Rectal smooth muscle tissue (tissue), 1 donor: Measurements from ENCODE around the gene RABGAP1.

Source experiments
- H3K27ac ChIP-seq: one replicate; pipeline ENCODE4 v1.7.0; 2013; ENCODE audit warnings: low read depth, low read length, inconsistent platforms
- H3K27me3 ChIP-seq: one replicate; pipeline ENCODE4 v1.7.0; 2013; ENCODE audit warnings: low read length; ENCODE audit not compliant: control insufficient read depth, insufficient read depth
- H3K36me3 ChIP-seq: one replicate; pipeline ENCODE4 v1.7.0; 2013; ENCODE audit warnings: low read length; ENCODE audit not compliant: control insufficient read depth, insufficient read depth
- H3K4me1 ChIP-seq: one replicate; pipeline ENCODE4 v1.7.0; 2013; ENCODE audit warnings: low read length; ENCODE audit not compliant: control insufficient read depth, insufficient read depth
- H3K4me3 ChIP-seq: one replicate; pipeline ENCODE4 v1.7.0; 2013; ENCODE audit warnings: low read length
- H3K9ac ChIP-seq: one replicate; pipeline ENCODE4 v1.7.0; 2013; ENCODE audit warnings: low read length

The RABGAP1 gene

GRCh38 chr9:122950263-122950662, 9.4 kb downstream of the RABGAP1 start:
- Histone ChIP-seq H3K4me3 (no peak overlapping the region), H3K36me3 (no peaks in the 10 kb centered on the region), H3K27ac (no peak overlapping the region), H3K4me1 (peaks cover 20% of the 10 kb centered on the region), H3K27me3 (no peaks in the 10 kb centered on the region), H3K9ac (no peak overlapping the region)

- H3K27ac ChIP-seq, result no peak overlapping the region
- no peaks in the 10 kb centered on the region for H3K27me3 ChIP-seq
- no peaks in the 10 kb centered on the region for H3K36me3 ChIP-seq
- H3K9ac ChIP-seq, result no peak overlapping the region
- no peak overlapping the region for H3K4me3 ChIP-seq
- peaks cover 13% of the 10 kb centered on the region for H3K4me1 ChIP-seq
These were observed 10.2 kb downstream of the RABGAP1 start for GRCh38 chr9:122951056-122951455.

GRCh38 chr9:122954253-122954691, 13.5 kb downstream of the RABGAP1 start:
- Histone ChIP-seq H3K27ac (no peak overlapping the region), H3K27me3 (no peaks in the 10 kb centered on the region), H3K4me1 (peaks cover 3% of the 10 kb centered on the region), H3K36me3 (no peaks in the 10 kb centered on the region), H3K9ac (no peak overlapping the region), H3K4me3 (no peak overlapping the region)

GRCh38 chr9:122955961-122956360, 15.1 kb downstream of the RABGAP1 start:
- Histone ChIP-seq H3K4me1 (peaks cover 3% of the 10 kb centered on the region), H3K9ac (no peak overlapping the region), H3K36me3 (no peaks in the 10 kb centered on the region), H3K27me3 (no peaks in the 10 kb centered on the region), H3K4me3 (no peak overlapping the region), H3K27ac (no peak overlapping the region)

GRCh38 chr9:122961139-122961538, 20.3 kb downstream of the RABGAP1 start:
- Histone ChIP-seq H3K4me1 (no peaks in the 10 kb centered on the region), H3K9ac (no peak overlapping the region), H3K27ac (no peak overlapping the region), H3K27me3 (no peaks in the 10 kb centered on the region), H3K36me3 (no peaks in the 10 kb centered on the region), H3K4me3 (no peak overlapping the region)

GRCh38 chr9:122975196-122975595, 34.4 kb downstream of the RABGAP1 start:
- no peaks in the 10 kb centered on the region for H3K36me3 ChIP-seq
- H3K27me3 ChIP-seq, result no peaks in the 10 kb centered on the region
- no peak overlapping the region for H3K27ac ChIP-seq
- no peak overlapping the region for H3K9ac ChIP-seq
- no peaks in the 10 kb centered on the region for H3K4me1 ChIP-seq
- no peak overlapping the region for H3K4me3 ChIP-seq

- no peaks in the 10 kb centered on the region for H3K36me3 ChIP-seq
- no peak overlapping the region for H3K4me3 ChIP-seq
- H3K9ac ChIP-seq, result no peak overlapping the region
- no peaks in the 10 kb centered on the region for H3K4me1 ChIP-seq
- no peaks in the 10 kb centered on the region for H3K27me3 ChIP-seq
- H3K27ac ChIP-seq, result no peak overlapping the region
These were observed 37.8 kb downstream of the RABGAP1 start for GRCh38 chr9:122978601-122979000.

GRCh38 chr9:122986010-122986409, 45.2 kb downstream of the RABGAP1 start:
- Histone ChIP-seq H3K36me3 (peaks cover 11% of the 10 kb centered on the region), H3K27me3 (no peaks in the 10 kb centered on the region), H3K4me3 (no peak overlapping the region), H3K4me1 (no peaks in the 10 kb centered on the region), H3K27ac (no peak overlapping the region), H3K9ac (no peak overlapping the region)

GRCh38 chr9:122988141-122988540, 47.3 kb downstream of the RABGAP1 start:
- Histone ChIP-seq H3K27ac (no peak overlapping the region), H3K36me3 (peaks cover 13% of the 10 kb centered on the region), H3K4me1 (no peaks in the 10 kb centered on the region), H3K27me3 (no peaks in the 10 kb centered on the region), H3K4me3 (no peak overlapping the region), H3K9ac (no peak overlapping the region)

GRCh38 chr9:122988920-122989621, 48.3 kb downstream of the RABGAP1 start:
- H3K4me1 ChIP-seq, result no peaks in the 10 kb centered on the region
- H3K27me3 ChIP-seq, result no peaks in the 10 kb centered on the region
- peaks cover 13% of the 10 kb centered on the region for H3K36me3 ChIP-seq
- no peak overlapping the region for H3K9ac ChIP-seq
- H3K27ac ChIP-seq, result no peak overlapping the region
- H3K4me3 ChIP-seq, result no peak overlapping the region

- Histone ChIP-seq H3K27me3 (no peaks in the 10 kb centered on the region), H3K36me3 (peaks cover 6% of the 10 kb centered on the region), H3K4me1 (no peaks in the 10 kb centered on the region), H3K27ac (no peak overlapping the region), H3K9ac (no peak overlapping the region), H3K4me3 (no peak overlapping the region)
These were observed 50.6 kb downstream of the RABGAP1 start for GRCh38 chr9:122991370-122991830.

- H3K4me1 ChIP-seq, result no peaks in the 10 kb centered on the region
- H3K36me3 ChIP-seq, result peaks cover 4% of the 10 kb centered on the region
- H3K4me3 ChIP-seq, result no peak overlapping the region
- no peak overlapping the region for H3K9ac ChIP-seq
- no peak overlapping the region for H3K27ac ChIP-seq
- no peaks in the 10 kb centered on the region for H3K27me3 ChIP-seq
These were observed 55.8 kb downstream of the RABGAP1 start for GRCh38 chr9:122996586-122996985.

- Histone ChIP-seq H3K36me3 (peaks cover 3% of the 10 kb centered on the region), H3K27ac (no peak overlapping the region), H3K9ac (no peak overlapping the region), H3K4me3 (no peak overlapping the region), H3K27me3 (no peaks in the 10 kb centered on the region), H3K4me1 (no peaks in the 10 kb centered on the region)
These were observed 57.6 kb downstream of the RABGAP1 start for GRCh38 chr9:122998448-122998847.
